D721Med (cell line): ENCODE data around the gene CNTN4.

Source experiments
- DNase-seq: peaks from one replicate; pipeline ENCODE4 v3.0.0; 2011; ENCODE audit warnings: low spot score; ENCODE audit not compliant: insufficient read length
- FAIRE-seq: peaks from 2 replicates; lab custom pipeline; 2011; peaks lifted over from hg19 to GRCh38; lab: Jason Lieb, UNC
- TF ChIP-seq, protein P1 (sequence below): IDR thresholded peaks from 2 replicates; pipeline ENCODE4 v1.5.1; 2012; ENCODE audit warnings: mild to moderate bottlenecking, control low read depth; ENCODE audit not compliant: insufficient read depth; ENCODE audit errors: missing control alignments

Gene CNTN4

GRCh38 chr3:2957115-2957514 lies 858.4 kb downstream of the CNTN4 start:
- no peak for FAIRE-seq
- no peak for DNase-seq
- TF ChIP-seq, protein P1, sequence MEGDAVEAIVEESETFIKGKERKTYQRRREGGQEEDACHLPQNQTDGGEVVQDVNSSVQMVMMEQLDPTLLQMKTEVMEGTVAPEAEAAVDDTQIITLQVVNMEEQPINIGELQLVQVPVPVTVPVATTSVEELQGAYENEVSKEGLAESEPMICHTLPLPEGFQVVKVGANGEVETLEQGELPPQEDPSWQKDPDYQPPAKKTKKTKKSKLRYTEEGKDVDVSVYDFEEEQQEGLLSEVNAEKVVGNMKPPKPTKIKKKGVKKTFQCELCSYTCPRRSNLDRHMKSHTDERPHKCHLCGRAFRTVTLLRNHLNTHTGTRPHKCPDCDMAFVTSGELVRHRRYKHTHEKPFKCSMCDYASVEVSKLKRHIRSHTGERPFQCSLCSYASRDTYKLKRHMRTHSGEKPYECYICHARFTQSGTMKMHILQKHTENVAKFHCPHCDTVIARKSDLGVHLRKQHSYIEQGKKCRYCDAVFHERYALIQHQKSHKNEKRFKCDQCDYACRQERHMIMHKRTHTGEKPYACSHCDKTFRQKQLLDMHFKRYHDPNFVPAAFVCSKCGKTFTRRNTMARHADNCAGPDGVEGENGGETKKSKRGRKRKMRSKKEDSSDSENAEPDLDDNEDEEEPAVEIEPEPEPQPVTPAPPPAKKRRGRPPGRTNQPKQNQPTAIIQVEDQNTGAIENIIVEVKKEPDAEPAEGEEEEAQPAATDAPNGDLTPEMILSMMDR: no peak

DNA sequence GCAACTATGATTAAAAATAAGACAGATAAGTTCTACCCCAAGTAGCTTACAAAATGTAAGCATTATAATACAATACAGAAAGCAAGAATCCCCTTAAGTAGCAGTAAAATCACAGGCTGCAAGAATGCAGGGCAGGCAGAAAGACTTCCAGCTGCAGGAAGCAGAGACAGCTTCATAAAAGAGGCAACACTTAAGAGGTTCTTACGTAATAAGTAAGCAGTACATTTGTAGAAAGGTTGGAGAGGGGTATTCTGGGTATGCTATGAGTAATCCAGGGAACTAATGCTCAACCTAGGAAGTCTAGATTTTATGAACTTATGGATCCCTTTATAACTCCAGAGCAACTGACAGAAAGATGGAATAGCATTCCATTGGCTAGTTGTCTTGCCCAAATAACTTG lies 859.9 kb downstream of the CNTN4 start:
- TF ChIP-seq, protein P1: no peak
- DNase-seq (no peak), FAIRE-seq (no peak)

GRCh38 chr3:2961576-2961975 lies 862.9 kb downstream of the CNTN4 start:
- no peak for DNase-seq
- no peak for FAIRE-seq
- TF ChIP-seq, protein P1: no peak

- DNase-seq (no peak), FAIRE-seq (no peak)
- TF ChIP-seq, protein P1: no peak
These were observed 869.2 kb downstream of the CNTN4 start for GRCh38 chr3:2967871-2968270.

GRCh38 chr3:2968475-2968874 lies 869.8 kb downstream of the CNTN4 start:
- FAIRE-seq (no peak), DNase-seq (no peak)
- TF ChIP-seq, protein P1: no peak

- DNase-seq (no peak), FAIRE-seq (no peak)
- TF ChIP-seq, protein P1: no peak
These were observed 877.5 kb downstream of the CNTN4 start for GRCh38 chr3:2976212-2976611.

- FAIRE-seq (no peak), DNase-seq (no peak)
- TF ChIP-seq, protein P1: no peak
These were observed 878.1 kb downstream of the CNTN4 start for GRCh38 chr3:2976796-2977195.
